GM12878 (cell line): ENCODE measurements around the gene PLCB4.

ENCODE experiments used
- ATF7 ChIP-seq: fragments of 450-650 bp; IDR thresholded peaks from 2 replicates; pipeline ENCODE4 v1.6.1; 2016; ENCODE audit warnings: low read depth, mild to moderate bottlenecking
- CTCF ChIP-seq, 3 experiments: IDR thresholded peaks in 2 of 3; conservative IDR thresholded peaks in 1 of 3; 2 replicates each; pipeline ENCODE4 v1.5.1; 2011; ENCODE audit warnings: low read depth in 3 of 3, low read length in 3 of 3, mild to moderate bottlenecking in 3 of 3, control low read depth in 2 of 3, moderate library complexity in 2 of 3, inconsistent platforms in 1 of 3, mixed read lengths in 1 of 3; ENCODE audit not compliant: control insufficient read depth in 2 of 3, insufficient read depth in 1 of 3; ENCODE audit errors: extremely low read depth in 1 of 3
- DPF2 ChIP-seq: fragments of 450-650 bp; IDR thresholded peaks from 2 replicates; pipeline ENCODE4 v1.6.1; 2017; ENCODE audit warnings: mild to moderate bottlenecking
- EGR1 ChIP-seq, 2 experiments: IDR thresholded peaks; 1 replicate in 1 of 2; 2 replicates in 1 of 2; pipeline ENCODE4 v1.6.1; 2011 to 2012; ENCODE audit warnings: low read depth in 2 of 2, low read length in 2 of 2, borderline replicate concordance in 1 of 2, mild to moderate bottlenecking in 1 of 2, moderate library complexity in 1 of 2
- ESRRA ChIP-seq: IDR thresholded peaks from 2 replicates; pipeline ENCODE4 v1.6.1; 2012; ENCODE audit warnings: mild to moderate bottlenecking, low read length, improper control_type of control experiment
- JUND ChIP-seq: IDR thresholded peaks from 2 replicates; pipeline ENCODE4 v1.6.1; 2012; ENCODE audit warnings: low read depth, mild to moderate bottlenecking, low read length, improper control_type of control experiment, moderate library complexity
- NR2C1 ChIP-seq: fragments of 450-650 bp; IDR thresholded peaks from 2 replicates; pipeline ENCODE4 v1.6.1; 2017; ENCODE audit warnings: antibody characterized with exemption, mild to moderate bottlenecking, moderate library complexity
- POLR2A ChIP-seq: IDR thresholded peaks from 2 replicates; pipeline ENCODE4 v1.6.1; 2011; ENCODE audit warnings: low read depth, mild to moderate bottlenecking, low read length
- RAD21 ChIP-seq: IDR thresholded peaks from 2 replicates; pipeline ENCODE4 v1.6.1; 2011; ENCODE audit warnings: mild to moderate bottlenecking, low read depth, low read length, moderate library complexity; ENCODE audit not compliant: insufficient read depth
- RELA ChIP-seq: fragments of 450-650 bp; IDR thresholded peaks from 2 replicates; pipeline ENCODE4 v1.8.0; 2014; ENCODE audit warnings: borderline replicate concordance; ENCODE audit not compliant: partially characterized antibody
- YY1 ChIP-seq: IDR thresholded peaks from 2 replicates; pipeline ENCODE4 v1.6.1; 2011; ENCODE audit warnings: low read depth, mild to moderate bottlenecking, low read length
- ZNF384 ChIP-seq: IDR thresholded peaks from 2 replicates; pipeline ENCODE4 v1.6.1; 2012; ENCODE audit warnings: low read depth, mild to moderate bottlenecking, low read length, improper control_type of control experiment, borderline replicate concordance
- TF ChIP-seq, protein P1 (sequence below): IDR thresholded peaks from 2 replicates; pipeline ENCODE4 v1.6.1; 2012; ENCODE audit warnings: mild to moderate bottlenecking, low read depth, low read length
- TF ChIP-seq, protein P2 (sequence below): IDR thresholded peaks from 2 replicates; pipeline ENCODE4 v1.6.1; 2012; ENCODE audit warnings: low read depth, low read length, improper control_type of control experiment

GRCh38 chr20:9025011-9025410, 43.9 kb upstream of the PLCB4 start:
- TF ChIP-seq POLR2A = no peak
- TF ChIP-seq YY1 = no peak
- no peak for TF ChIP-seq DPF2
- TF ChIP-seq ESRRA = no peak
- TF ChIP-seq EGR1 (IDR thresholded peaks at IDR 0.05; ENCODE audit: borderline replicate concordance in 1 of 2, low read depth in 2 of 2, low read length in 2 of 2) = no peak
- TF ChIP-seq ATF7 = no peak
- no peak for TF ChIP-seq ZNF384
- TF ChIP-seq NR2C1 = no peak
- TF ChIP-seq RELA = no peak
- TF ChIP-seq, protein P1, sequence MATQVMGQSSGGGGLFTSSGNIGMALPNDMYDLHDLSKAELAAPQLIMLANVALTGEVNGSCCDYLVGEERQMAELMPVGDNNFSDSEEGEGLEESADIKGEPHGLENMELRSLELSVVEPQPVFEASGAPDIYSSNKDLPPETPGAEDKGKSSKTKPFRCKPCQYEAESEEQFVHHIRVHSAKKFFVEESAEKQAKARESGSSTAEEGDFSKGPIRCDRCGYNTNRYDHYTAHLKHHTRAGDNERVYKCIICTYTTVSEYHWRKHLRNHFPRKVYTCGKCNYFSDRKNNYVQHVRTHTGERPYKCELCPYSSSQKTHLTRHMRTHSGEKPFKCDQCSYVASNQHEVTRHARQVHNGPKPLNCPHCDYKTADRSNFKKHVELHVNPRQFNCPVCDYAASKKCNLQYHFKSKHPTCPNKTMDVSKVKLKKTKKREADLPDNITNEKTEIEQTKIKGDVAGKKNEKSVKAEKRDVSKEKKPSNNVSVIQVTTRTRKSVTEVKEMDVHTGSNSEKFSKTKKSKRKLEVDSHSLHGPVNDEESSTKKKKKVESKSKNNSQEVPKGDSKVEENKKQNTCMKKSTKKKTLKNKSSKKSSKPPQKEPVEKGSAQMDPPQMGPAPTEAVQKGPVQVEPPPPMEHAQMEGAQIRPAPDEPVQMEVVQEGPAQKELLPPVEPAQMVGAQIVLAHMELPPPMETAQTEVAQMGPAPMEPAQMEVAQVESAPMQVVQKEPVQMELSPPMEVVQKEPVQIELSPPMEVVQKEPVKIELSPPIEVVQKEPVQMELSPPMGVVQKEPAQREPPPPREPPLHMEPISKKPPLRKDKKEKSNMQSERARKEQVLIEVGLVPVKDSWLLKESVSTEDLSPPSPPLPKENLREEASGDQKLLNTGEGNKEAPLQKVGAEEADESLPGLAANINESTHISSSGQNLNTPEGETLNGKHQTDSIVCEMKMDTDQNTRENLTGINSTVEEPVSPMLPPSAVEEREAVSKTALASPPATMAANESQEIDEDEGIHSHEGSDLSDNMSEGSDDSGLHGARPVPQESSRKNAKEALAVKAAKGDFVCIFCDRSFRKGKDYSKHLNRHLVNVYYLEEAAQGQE = no peak
- TF ChIP-seq CTCF (IDR thresholded peaks at IDR 0.05 in 2 of 3, conservative IDR thresholded peaks at IDR 0.05 in 1 of 3; ENCODE audit: control insufficient read depth in 2 of 3, extremely low read depth in 1 of 3, insufficient read depth in 1 of 3, low read depth in 3 of 3, low read length in 3 of 3) = no peak
- TF ChIP-seq RAD21 = no peak
- TF ChIP-seq JUND = no peak
- TF ChIP-seq, protein P2, sequence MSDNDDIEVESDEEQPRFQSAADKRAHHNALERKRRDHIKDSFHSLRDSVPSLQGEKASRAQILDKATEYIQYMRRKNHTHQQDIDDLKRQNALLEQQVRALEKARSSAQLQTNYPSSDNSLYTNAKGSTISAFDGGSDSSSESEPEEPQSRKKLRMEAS = no peak
